AG10803 (cell line): ENCODE data around the gene PDZD8.
"Not testable (repeated sequence)": the region's sequence is repeated elsewhere in the genome, so short reads cannot be mapped to it uniquely, and the experiment has no call there.

Source experiments
- DNase-seq: peaks from one replicate; pipeline ENCODE4 v3.0.0; 2010; ENCODE audit warnings: low read depth
- H3K4me3 ChIP-seq: 2 replicates; pipeline ENCODE4 v1.5.1; 2011; ENCODE audit warnings: mild to moderate bottlenecking, low read length, control low read depth
- TF ChIP-seq, protein P1 (sequence below): conservative IDR thresholded peaks from 2 replicates; pipeline ENCODE4 v1.5.1; 2011; ENCODE audit warnings: mild to moderate bottlenecking, low read length, control low read depth, inconsistent platforms

The PDZD8 gene

DNA sequence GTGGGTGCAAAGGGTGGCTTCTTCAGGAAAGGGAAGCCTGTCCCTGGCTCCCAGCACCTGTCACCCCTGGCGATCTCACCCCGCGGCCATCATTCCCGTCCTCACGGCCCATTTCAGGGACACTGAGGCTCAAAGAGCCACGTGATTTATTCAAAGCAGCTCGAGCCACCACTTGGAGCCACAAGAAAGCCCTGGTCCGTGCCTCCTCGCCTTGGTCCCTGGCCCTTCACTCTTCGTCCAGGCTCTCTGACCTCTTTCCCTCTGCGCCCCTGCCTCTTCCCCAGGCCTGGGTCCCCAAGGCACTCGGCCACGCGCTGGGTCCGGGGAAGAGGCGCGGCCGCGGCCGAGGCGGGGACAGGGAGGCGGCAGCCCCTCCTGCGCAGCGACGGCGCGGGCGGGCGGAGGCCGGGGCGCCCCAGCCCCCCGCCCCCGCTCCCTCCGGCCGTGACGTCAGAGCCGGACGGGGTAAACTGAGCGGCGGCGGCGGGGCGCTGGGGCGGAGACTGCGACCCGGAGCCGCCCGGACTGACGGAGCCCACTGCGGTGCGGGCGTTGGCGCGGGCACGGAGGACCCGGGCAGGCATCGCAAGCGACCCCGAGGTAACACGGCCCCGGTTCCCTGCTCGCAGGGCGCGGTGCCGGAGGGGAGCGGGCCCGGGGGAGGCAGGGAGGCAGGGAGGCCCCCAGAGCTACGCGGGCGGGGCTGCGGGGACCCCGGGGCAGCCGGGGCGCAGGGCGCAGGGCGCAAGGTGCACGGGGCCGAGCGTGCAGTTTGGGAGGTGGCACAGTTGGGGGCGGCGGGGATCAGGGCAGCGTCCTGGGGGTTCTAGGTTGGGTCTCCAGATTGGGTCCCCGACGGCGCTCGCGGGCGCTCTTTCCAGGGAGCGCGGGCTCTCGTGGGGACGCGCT, 134.4 kb downstream of the PDZD8 start, which contains the start of gene SLC18A2:
Gene SLC18A2 (plus strand): TSS at position 494 of the 909 bp plus-strand sequence. CDS start 580 bp downstream, outside the sequence.
- no peak within 1 kb of the TSS for H3K4me3 ChIP-seq
- TF ChIP-seq, protein P1, sequence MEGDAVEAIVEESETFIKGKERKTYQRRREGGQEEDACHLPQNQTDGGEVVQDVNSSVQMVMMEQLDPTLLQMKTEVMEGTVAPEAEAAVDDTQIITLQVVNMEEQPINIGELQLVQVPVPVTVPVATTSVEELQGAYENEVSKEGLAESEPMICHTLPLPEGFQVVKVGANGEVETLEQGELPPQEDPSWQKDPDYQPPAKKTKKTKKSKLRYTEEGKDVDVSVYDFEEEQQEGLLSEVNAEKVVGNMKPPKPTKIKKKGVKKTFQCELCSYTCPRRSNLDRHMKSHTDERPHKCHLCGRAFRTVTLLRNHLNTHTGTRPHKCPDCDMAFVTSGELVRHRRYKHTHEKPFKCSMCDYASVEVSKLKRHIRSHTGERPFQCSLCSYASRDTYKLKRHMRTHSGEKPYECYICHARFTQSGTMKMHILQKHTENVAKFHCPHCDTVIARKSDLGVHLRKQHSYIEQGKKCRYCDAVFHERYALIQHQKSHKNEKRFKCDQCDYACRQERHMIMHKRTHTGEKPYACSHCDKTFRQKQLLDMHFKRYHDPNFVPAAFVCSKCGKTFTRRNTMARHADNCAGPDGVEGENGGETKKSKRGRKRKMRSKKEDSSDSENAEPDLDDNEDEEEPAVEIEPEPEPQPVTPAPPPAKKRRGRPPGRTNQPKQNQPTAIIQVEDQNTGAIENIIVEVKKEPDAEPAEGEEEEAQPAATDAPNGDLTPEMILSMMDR: no peak
- DNase-seq: no peak

DNA sequence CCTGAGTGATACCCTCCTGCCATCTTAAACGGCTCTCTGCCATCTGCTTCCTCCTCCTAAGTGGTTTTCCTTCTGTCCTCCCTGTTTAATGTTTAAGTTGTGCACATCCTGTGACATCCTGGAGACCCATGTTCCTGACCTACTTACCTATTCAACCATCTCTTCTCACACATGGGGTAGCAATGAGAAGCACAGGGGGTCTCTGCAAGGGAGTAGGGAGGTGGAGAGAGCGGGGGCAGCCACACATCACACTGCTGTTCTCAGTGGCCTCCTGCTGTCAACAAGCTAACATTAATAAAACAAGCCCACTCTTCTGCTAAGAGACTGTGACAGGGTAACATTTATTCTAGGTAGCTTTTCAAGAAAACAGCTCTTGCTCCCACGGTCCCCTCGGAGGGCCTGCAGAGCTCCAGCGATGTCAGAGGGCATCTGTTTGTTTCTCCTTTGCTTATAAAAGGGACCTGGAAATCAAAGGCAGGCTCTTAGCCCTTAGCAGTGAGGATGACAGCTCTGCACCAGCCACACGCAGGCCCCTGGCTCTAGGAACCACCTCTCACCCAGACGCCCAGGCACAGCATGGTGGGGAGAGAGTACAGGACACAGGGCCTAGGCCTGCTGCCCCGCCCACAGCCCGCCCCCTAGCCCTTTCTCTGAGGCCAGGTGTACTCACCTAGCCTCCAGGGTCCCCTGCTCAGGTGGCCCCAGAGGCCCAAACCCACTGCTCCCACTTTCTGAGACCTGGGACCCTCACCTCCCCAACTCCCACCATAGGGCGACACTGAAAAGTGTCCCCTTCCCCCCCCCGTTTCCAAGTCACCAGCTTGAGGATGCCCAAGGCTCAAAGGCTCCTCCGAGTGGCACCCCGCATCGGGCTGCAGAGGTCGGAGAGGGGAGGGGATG, 135.3 kb downstream of the PDZD8 start:
- no peak for DNase-seq
- TF ChIP-seq, protein P1: no peak
- no peak overlapping the region for H3K4me3 ChIP-seq

DNA sequence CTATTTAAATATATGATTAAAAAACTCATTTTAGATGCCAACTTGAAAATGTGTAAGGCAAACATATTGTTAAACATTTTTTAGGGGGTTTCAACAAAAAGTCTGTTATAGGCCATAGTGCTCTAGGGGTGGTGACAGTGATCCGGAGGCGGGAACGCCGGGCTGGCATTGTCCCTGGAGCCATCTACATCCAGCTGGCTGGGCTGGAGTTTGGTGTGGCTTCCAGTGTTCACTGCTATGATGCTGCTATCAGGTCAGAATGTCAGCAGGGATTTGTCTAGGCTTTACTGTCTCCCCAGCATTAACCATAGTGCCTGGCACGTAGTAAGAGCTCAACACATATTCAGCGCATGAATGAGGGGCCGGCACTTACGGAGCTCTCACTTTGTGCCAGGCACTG, 136.2 kb downstream of the PDZD8 start:
- no peak overlapping the region for H3K4me3 ChIP-seq
- DNase-seq: no peak
- TF ChIP-seq, protein P1: no peak

DNA sequence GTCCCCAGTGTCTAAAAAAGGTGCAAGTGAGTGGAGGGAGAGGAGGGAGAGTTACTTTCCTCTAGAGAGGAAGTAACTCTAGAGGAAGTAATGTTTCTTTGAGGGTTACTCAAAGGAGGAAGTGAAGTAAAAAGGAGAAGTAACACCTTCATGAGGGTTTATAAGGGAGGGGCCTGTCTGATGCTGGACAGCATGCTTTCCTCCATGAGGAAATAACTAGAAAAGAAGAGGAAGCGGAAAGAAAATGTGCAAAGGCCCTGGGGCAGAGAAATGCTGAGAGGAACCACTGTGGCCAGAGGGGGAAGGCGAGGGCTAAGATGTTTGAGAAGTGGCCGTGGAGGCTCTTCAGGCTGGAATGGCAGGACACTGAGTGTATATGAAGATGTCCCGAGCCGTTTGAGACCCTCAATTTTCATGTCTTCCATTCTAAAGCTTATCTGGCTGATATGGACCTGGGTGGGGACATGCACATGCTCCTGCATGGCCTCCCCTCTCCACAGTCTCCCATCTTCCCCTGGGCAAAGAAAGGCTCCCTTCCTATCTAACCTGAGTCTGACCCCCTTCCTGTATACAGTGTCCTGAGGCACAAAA, 137.7 kb downstream of the PDZD8 start:
- no peak overlapping the region for H3K4me3 ChIP-seq
- DNase-seq: no peak
- TF ChIP-seq, protein P1: no peak

DNA sequence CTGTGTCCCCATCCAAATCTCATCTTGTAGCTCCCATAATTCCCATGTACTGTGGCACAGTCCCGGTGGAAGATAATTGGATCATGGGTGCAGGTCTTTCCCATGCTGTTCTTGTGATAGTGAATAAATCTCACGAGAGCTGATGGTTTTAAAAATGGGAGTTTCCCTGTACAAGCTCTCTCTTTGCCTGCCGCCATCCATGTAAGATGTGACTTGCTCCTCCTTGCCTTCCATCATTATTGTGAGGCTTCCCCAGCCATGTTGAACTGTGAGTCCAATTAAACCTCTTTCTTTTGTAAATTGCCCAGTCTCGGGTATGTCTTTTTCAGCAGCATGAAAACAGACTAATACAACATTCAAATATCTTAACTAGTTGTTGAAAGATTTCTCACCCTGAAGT, 145.1 kb downstream of the PDZD8 start:
- not testable (repeated sequence) for H3K4me3 ChIP-seq, DNase-seq

DNA sequence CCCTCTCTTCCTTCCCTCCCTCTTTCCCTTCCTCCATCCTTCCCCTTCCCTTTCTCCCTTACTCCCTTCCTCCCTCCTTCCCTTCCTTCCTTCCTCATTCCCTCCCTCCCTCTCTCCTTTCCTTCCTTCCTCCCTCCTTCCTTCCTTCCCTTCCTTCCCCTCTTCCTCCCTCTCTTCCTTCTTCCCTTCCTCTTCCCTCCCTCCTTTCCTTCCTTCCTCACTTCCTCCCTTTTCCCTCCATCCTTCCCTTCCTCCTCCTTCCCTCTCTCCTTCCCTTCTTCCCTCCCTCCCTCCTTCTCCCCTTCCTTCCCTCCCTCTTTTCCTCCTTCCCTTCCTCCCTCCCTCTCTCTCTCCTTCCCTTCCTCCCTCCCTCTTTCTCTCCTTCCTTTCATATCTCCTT, 147.0 kb downstream of the PDZD8 start:
- DNase-seq: no peak
- H3K4me3 ChIP-seq: no peak overlapping the region
- TF ChIP-seq, protein P1: no peak
